IMR-90 (cell line): Measurements from ENCODE around the gene DENND1B. TPM values are rescaled to one million over a fixed set of nuclear protein-coding genes. Genes with fewer than 3 reads are reported as not detected.
A peak's percentile ranks its signal among the peaks of the same experiment; 100 is the strongest.

Source experiments
- ATAC-seq: fragments of 200-7000 bp; cut with Tn5 transposase; 2 replicates; pipeline ENCODE4 v1.9.1; 2020; ENCODE audit warnings: low read depth, mild to moderate bottlenecking, moderate library complexity
- BruUV-seq: library from RNA; stranded (reverse); fragments of 400-500 nt; replicated peaks from 2 replicates; lab custom pipeline; 2021; lab: Mats Ljungman, UMichigan
- CTCF ChIA-PET: fragments of 300-600 bp; formaldehyde crosslinking; extraction: SDS; loops from one replicate; lab custom pipeline; 2021; ENCODE audit warnings: antibody characterized with exemption; lab: Yijun Ruan, JAX
- POLR2A ChIA-PET: fragments of 300-600 bp; sonication (Branson Sonifier 250); formaldehyde crosslinking; loops from one replicate; lab custom pipeline; 2022; ENCODE audit warnings: antibody characterized with exemption; ENCODE audit not compliant: unreplicated experiment; lab: Charles Lee
- DNase-seq: peaks from one replicate; pipeline ENCODE4 v3.0.0; 2013
- H2AFZ ChIP-seq: replicated peaks from 2 replicates; pipeline ENCODE3; 2013; ENCODE audit warnings: low read length, mild to moderate bottlenecking; ENCODE audit not compliant: poor library complexity
- H2AK5ac ChIP-seq: 2 replicates; pipeline ENCODE4 v1.6.1; 2013; ENCODE audit warnings: low read depth, low read length, inconsistent platforms
- H2AK9ac ChIP-seq: replicated peaks from 2 replicates; pipeline ENCODE3; 2013; ENCODE audit warnings: mild to moderate bottlenecking, low read depth, low read length, moderate library complexity; ENCODE audit not compliant: poor library complexity
- H2BK120ac ChIP-seq: 2 replicates; pipeline ENCODE4 v1.6.1; 2013; ENCODE audit warnings: low read depth, low read length, inconsistent platforms
- H2BK15ac ChIP-seq: 3 replicates; pipeline ENCODE4 v1.6.1; 2013; ENCODE audit warnings: low read depth, low read length, inconsistent platforms
- H2BK20ac ChIP-seq: 2 replicates; pipeline ENCODE4 v1.6.1; 2013; ENCODE audit warnings: low read depth, mild to moderate bottlenecking, inconsistent platforms, low read length, moderate library complexity
- H2BK5ac ChIP-seq: 2 replicates; pipeline ENCODE4 v1.6.1; 2013; ENCODE audit warnings: mild to moderate bottlenecking, low read depth, low read length, inconsistent platforms; ENCODE audit not compliant: poor library complexity, severe bottlenecking
- H3K14ac ChIP-seq: replicated peaks from 2 replicates; pipeline ENCODE4 v1.6.1; 2013; ENCODE audit warnings: low read depth, low read length, inconsistent platforms
- H3K18ac ChIP-seq: 2 replicates; pipeline ENCODE4 v1.6.1; 2013; ENCODE audit warnings: low read depth, low read length, control low read depth
- H3K23ac ChIP-seq: 2 replicates; pipeline ENCODE4 v1.6.1; 2013; ENCODE audit warnings: low read depth, low read length, inconsistent platforms
- H3K27ac ChIP-seq: 2 replicates; pipeline ENCODE4 v1.5.1; 2013; ENCODE audit warnings: mild to moderate bottlenecking, control low read depth, low read length; ENCODE audit not compliant: insufficient read depth
- H3K27me3 ChIP-seq: 2 replicates; pipeline ENCODE4 v1.6.1; 2013; ENCODE audit warnings: low read length; ENCODE audit not compliant: control insufficient read depth, insufficient read depth
- H3K36me3 ChIP-seq: 2 replicates; pipeline ENCODE4 v1.6.1; 2013; ENCODE audit warnings: low read length, mixed read lengths; ENCODE audit not compliant: control insufficient read depth, insufficient read depth
- H3K4ac ChIP-seq: 2 replicates; pipeline ENCODE4 v1.6.1; 2013; ENCODE audit warnings: low read depth, low read length, inconsistent platforms
- H3K4me1 ChIP-seq: 2 replicates; pipeline ENCODE4 v1.6.1; 2013; ENCODE audit warnings: low read length, mixed read lengths; ENCODE audit not compliant: control insufficient read depth, insufficient read depth
- H3K4me2 ChIP-seq: 2 replicates; pipeline ENCODE4 v1.6.1; 2013; ENCODE audit warnings: low read depth, mild to moderate bottlenecking, control low read depth, low read length, moderate library complexity
- H3K4me3 ChIP-seq: 2 replicates; pipeline ENCODE4 v1.5.1; 2013; ENCODE audit warnings: low read depth, mild to moderate bottlenecking, control low read depth, low read length, moderate library complexity; ENCODE audit not compliant: insufficient read depth
- H3K56ac ChIP-seq: 2 replicates; pipeline ENCODE4 v1.6.1; 2013; ENCODE audit warnings: low read length, inconsistent platforms; ENCODE audit not compliant: insufficient read depth; ENCODE audit errors: extremely low read depth
- H3K79me1 ChIP-seq, 2 experiments: 2 replicates each; pipeline ENCODE4 v1.6.1; 2013; ENCODE audit warnings: low read length in 2 of 2, inconsistent platforms in 1 of 2, low read depth in 1 of 2
- H3K9ac ChIP-seq: 2 replicates; pipeline ENCODE4 v1.6.1; 2013; ENCODE audit warnings: low read depth, low read length, control low read depth
- H3K9me1 ChIP-seq: 2 replicates; pipeline ENCODE4 v1.6.1; 2013; ENCODE audit warnings: low read length, inconsistent platforms; ENCODE audit not compliant: insufficient read depth
- H3K9me3 ChIP-seq: 2 replicates; pipeline ENCODE4 v1.6.1; 2013; ENCODE audit warnings: low read length; ENCODE audit not compliant: control insufficient read depth, insufficient read depth
- H4K20me1 ChIP-seq: 2 replicates; pipeline ENCODE4 v1.6.1; 2013; ENCODE audit warnings: low read length, inconsistent platforms; ENCODE audit not compliant: insufficient read depth
- H4K5ac ChIP-seq: 2 replicates; pipeline ENCODE4 v1.6.1; 2013; ENCODE audit warnings: mild to moderate bottlenecking, low read depth, low read length, control low read depth
- H4K8ac ChIP-seq, 2 experiments: 2 replicates each; pipeline ENCODE4 v1.6.1; 2013; ENCODE audit warnings: low read depth in 2 of 2, low read length in 2 of 2, control low read depth in 1 of 2, inconsistent platforms in 1 of 2
- H4K91ac ChIP-seq: 2 replicates; pipeline ENCODE4 v1.6.1; 2013; ENCODE audit warnings: low read depth, low read length, inconsistent platforms; ENCODE audit not compliant: insufficient read depth
- BHLHE40 ChIP-seq: fragments of 150-350 bp; IDR thresholded peaks from 2 replicates; pipeline ENCODE4 v1.6.1; 2016; ENCODE audit warnings: mild to moderate bottlenecking, low read depth, low read length
- CEBPB ChIP-seq: IDR thresholded peaks from 2 replicates; pipeline ENCODE4 v1.6.1; 2012; ENCODE audit warnings: low read depth, low read length, improper control_type of control experiment
- CHD1 ChIP-seq: IDR thresholded peaks from 2 replicates; pipeline ENCODE4 v1.6.1; 2012; ENCODE audit warnings: low read depth, low read length, improper control_type of control experiment
- CTCF ChIP-seq: conservative IDR thresholded peaks from 2 replicates; pipeline ENCODE4 v1.5.1; 2012; ENCODE audit warnings: mild to moderate bottlenecking, low read depth, low read length, improper control_type of control experiment
- ELK1 ChIP-seq: fragments of 150-350 bp; IDR thresholded peaks from 2 replicates; pipeline ENCODE4 v1.6.1; 2016; ENCODE audit warnings: low read depth, mild to moderate bottlenecking, low read length, moderate library complexity, borderline replicate concordance
- FOS ChIP-seq: fragments of 150-350 bp; IDR thresholded peaks from 2 replicates; pipeline ENCODE4 v1.6.1; 2016; ENCODE audit warnings: low read depth, low read length
- MAFK ChIP-seq: IDR thresholded peaks from 2 replicates; pipeline ENCODE4 v1.6.1; 2012; ENCODE audit warnings: low read depth, low read length, improper control_type of control experiment
- MAZ ChIP-seq: IDR thresholded peaks from 2 replicates; pipeline ENCODE4 v1.6.1; 2012; ENCODE audit warnings: low read depth, mild to moderate bottlenecking, low read length, improper control_type of control experiment, moderate library complexity, borderline replicate concordance
- MXI1 ChIP-seq: IDR thresholded peaks from 2 replicates; pipeline ENCODE4 v1.6.1; 2012; ENCODE audit warnings: low read depth, mild to moderate bottlenecking, low read length, moderate library complexity, borderline replicate concordance
- NFE2L2 ChIP-seq: fragments of 150-350 bp; IDR thresholded peaks from 2 replicates; pipeline ENCODE4 v1.6.1; 2016; ENCODE audit warnings: low read depth, mild to moderate bottlenecking, low read length
- POLR2A ChIP-seq: IDR thresholded peaks from 2 replicates; pipeline ENCODE4 v1.6.1; 2012; ENCODE audit warnings: mild to moderate bottlenecking, low read depth, low read length
- RAD21 ChIP-seq: IDR thresholded peaks from 2 replicates; pipeline ENCODE4 v1.6.1; 2012; ENCODE audit warnings: low read length, improper control_type of control experiment
- SMC3 ChIP-seq: fragments of 150-350 bp; IDR thresholded peaks from 2 replicates; pipeline ENCODE4 v1.6.1; 2016; ENCODE audit warnings: low read depth, mild to moderate bottlenecking, antibody characterized with exemption, low read length, moderate library complexity
- USF2 ChIP-seq: fragments of 150-350 bp; IDR thresholded peaks from 2 replicates; pipeline ENCODE4 v1.6.1; 2017; ENCODE audit warnings: mild to moderate bottlenecking, antibody characterized with exemption, low read length, low read depth
- WGBS, 2 experiments: methylation state at CpG; one replicate each; pipeline versions ENCODE4 v1.1.5 to v1.1.7; 2013; ENCODE audit warnings: missing lambda C conversion rate in 2 of 2; ENCODE audit not compliant: insufficient read length in 1 of 2; ENCODE audit errors: extremely low coverage in 2 of 2; 5-methylcytosine and 5-hydroxymethylcytosine counted together
- dilution Hi-C: fragments of 300-500 bp; cut with HindIII; formaldehyde crosslinking; loops from one replicate; pipeline ENCODE4 v1.14.3; 2018; ENCODE audit warnings: low sequenced_read_pairs; ENCODE audit not compliant: unreplicated experiment
- in situ Hi-C: fragments of 300-500 bp; cut with MboI; formaldehyde crosslinking; loops from 3 replicates; pipeline ENCODE4 v1.14.3; 2019; ENCODE audit warnings: low sequenced_read_pairs, inconsistent platforms, mixed read lengths
- intact Hi-C: fragments of 100-400 bp; cut with micrococcal nuclease; formaldehyde crosslinking; loops from 2 replicates; pipeline ENCODE4 v1.10.0; 2022
- polyA plus RNA-seq, 3 experiments: library from polyadenylated mRNA; depleted of rRNA; stranded (reverse); fragments of >200 nt; gene quantifications; 2 replicates each; pipeline ENCODE4 v1.2.3, GENCODE V29; 2012; ENCODE audit warnings: low replicate concordance in 1 of 3
- total RNA-seq: library from RNA; depleted of rRNA; stranded (reverse); fragments of >200 nt; gene quantifications from 2 replicates; pipeline ENCODE4 v1.2.3, GENCODE V29; 2012

The DENND1B gene
- total and polyA plus RNA-seq, 2 of the 4 experiments (the other 2 are of a cell fraction), result 4.0 to 24.2 TPM

DNA sequence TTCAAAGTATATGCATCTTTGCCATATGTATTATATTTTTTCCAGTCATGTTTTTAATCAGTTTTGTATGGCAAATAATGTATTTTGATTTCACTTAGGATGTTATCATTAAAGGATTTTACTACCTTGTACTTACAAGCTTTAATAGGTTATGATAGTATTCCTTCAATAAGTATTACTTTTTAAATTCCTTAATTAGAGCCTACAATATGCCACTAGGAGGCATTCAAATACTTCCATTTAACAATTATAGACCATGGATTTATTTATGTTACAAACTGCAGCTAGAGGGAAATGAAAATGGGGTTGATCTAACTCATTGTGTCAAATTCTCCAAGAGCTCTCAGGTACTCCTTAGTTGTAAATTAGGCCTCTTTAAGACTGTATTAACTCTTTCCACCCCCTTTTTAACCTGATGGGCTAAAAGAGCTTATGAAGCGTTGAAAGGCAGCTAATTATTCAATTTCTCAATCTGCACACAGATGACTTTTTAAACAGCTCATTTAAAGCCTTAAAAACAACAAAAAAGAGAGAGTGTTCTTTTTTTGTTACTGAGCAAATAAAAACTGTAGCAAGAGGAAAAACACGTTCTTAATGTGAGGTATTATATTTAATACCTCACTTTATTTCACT, 156.2 kb downstream of the DENND1B start:
- Histone ChIP-seq H2AK9ac (no peak overlapping the region), H3K9me3 (no peaks in the 10 kb centered on the region), H3K14ac (no peak overlapping the region), H3K4me3 (no peak overlapping the region), H3K9ac (no peak overlapping the region; the same call in 1 of the 2 replicates), H2AFZ (no peak overlapping the region), H4K8ac (no peak overlapping the region), H2BK5ac (no peak overlapping the region), H3K4ac (no peak overlapping the region), H2AK5ac (no peak overlapping the region), H3K23ac (no peak overlapping the region), H2BK120ac (no peak overlapping the region), H3K56ac (no peak overlapping the region), H3K18ac (no peak overlapping the region), H3K36me3 (no peaks in the 10 kb centered on the region), H4K20me1 (no peaks in the 10 kb centered on the region), H3K4me2 (no peak overlapping the region), H3K79me1 (peaks cover 0 to 3% of the 10 kb centered on the region in 2 experiments; a peak in 1 of 4 replicates), H4K91ac (no peak overlapping the region), H3K9me1 (no peaks in the 10 kb centered on the region), H3K27me3 (no peaks in the 10 kb centered on the region), H3K27ac (no peak overlapping the region), H2BK20ac (no peak overlapping the region), H4K5ac (no peak overlapping the region), H3K4me1 (0 out of 2 replicates have a peak, but pooled peaks cover 2% of the 10 kb centered on the region), H2BK15ac (no peak overlapping the region)
- DNase-seq (peak; percentile 48), ATAC-seq (peak; percentile 67)
- no TSS peak for BruUV-seq
- TF ChIP-seq RAD21 (peak; percentile 66), BHLHE40 (no peak), MAZ (no peak), POLR2A (no peak), CHD1 (no peak), ELK1 (no peak), USF2 (no peak), FOS (no peak), MXI1 (no peak), CTCF (peak; percentile 62), NFE2L2 (no peak), MAFK (no peak), CEBPB (no peak), SMC3 (peak; percentile 71)
- ChIA-PET CTCF (interaction anchor here (0.8 to 2.8 kb wide), 7 partner anchors 21 to 846 kb away, joined by 3 to 13 read pairs (median 3); no protein-coding TSS in a partner anchor), POLR2A (no interaction called here)
- WGBS, 2 experiments, result no CpG with 5 or more reads among the region's 2 CpGs
- in situ Hi-C loops, result loop anchor here (5.0 to 25.0 kb wide), 3 partner anchors 246 to 843 kb away; no protein-coding TSS in a partner anchor
- dilution Hi-C loops, result no loop called here
- intact Hi-C loops, result loop anchor here (1.0 to 5.0 kb wide), 4 partner anchors 153 to 538 kb away; partner anchors contain the start of gene NEK7
